WI38 (cell line): ENCODE measurements around the gene COL4A5.

Source experiments
- H3K4me3 ChIP-seq: 2 replicates; pipeline ENCODE4 v1.5.1; 2011; ENCODE audit warnings: low read depth, mild to moderate bottlenecking, control low read depth, low read length
- TF ChIP-seq, protein P1 (sequence below): IDR thresholded peaks from 2 replicates; pipeline ENCODE4 v1.5.1; 2012; ENCODE audit warnings: low read depth, mild to moderate bottlenecking, control low read depth, low read length

Gene COL4A5

DNA sequence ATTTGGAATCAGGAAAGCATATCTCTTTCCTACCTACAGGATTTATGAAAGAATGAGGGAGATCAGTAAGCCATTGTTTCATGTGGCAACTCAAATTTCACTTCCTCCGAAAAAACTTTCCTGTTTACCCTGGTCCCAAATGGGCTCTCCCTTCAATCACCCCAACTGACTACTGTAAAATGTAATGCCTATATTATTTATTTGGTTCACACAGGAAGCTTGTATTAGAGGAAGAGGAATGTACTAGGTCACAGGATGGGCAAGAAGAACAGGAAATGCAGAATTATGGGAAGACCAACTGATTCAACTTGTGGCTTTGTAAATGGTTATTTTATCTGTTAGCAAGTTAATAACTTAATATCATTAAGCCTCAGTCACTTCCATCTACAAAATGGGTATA lies 24.5 kb upstream of the COL4A5 start:
- H3K4me3 ChIP-seq, result no peak overlapping the region
- TF ChIP-seq, protein P1, sequence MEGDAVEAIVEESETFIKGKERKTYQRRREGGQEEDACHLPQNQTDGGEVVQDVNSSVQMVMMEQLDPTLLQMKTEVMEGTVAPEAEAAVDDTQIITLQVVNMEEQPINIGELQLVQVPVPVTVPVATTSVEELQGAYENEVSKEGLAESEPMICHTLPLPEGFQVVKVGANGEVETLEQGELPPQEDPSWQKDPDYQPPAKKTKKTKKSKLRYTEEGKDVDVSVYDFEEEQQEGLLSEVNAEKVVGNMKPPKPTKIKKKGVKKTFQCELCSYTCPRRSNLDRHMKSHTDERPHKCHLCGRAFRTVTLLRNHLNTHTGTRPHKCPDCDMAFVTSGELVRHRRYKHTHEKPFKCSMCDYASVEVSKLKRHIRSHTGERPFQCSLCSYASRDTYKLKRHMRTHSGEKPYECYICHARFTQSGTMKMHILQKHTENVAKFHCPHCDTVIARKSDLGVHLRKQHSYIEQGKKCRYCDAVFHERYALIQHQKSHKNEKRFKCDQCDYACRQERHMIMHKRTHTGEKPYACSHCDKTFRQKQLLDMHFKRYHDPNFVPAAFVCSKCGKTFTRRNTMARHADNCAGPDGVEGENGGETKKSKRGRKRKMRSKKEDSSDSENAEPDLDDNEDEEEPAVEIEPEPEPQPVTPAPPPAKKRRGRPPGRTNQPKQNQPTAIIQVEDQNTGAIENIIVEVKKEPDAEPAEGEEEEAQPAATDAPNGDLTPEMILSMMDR, result no peak

GRCh38 chrX:108415891-108416290 lies 23.7 kb upstream of the COL4A5 start:
- TF ChIP-seq, protein P1, result no peak
- no peak overlapping the region for H3K4me3 ChIP-seq

- TF ChIP-seq, protein P1, result no peak
- H3K4me3 ChIP-seq, result no peak overlapping the region
These were observed 22.4 kb upstream of the COL4A5 start for GRCh38 chrX:108417257-108417656.

- TF ChIP-seq, protein P1, result no peak
These were observed 20.2 kb upstream of the COL4A5 start for GRCh38 chrX:108419401-108419800.

DNA sequence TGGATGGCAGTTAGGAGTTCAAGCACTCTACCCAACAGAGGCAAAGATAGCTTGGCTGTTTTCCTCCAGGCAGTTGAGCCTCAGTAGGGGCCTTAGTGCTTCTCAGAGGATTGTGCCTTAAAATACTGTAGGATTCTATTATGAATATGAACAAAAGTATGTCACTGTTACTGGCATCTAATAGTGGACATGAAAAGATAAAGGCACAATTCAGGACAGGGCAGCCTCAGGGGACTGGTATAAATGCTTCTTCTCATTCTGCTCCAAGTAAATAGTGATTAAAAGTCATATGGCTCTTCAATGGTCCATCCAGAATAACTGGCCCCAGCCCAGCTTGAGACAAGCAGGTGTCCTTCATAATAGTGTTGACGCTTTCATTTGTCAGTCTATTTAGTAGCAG lies 19.2 kb upstream of the COL4A5 start:
- H3K4me3 ChIP-seq, result no peak overlapping the region
- TF ChIP-seq, protein P1, result no peak

More at GRCh38 chrX:108419401-108419800, 20.2 kb upstream of the COL4A5 start:
- no peak overlapping the region for H3K4me3 ChIP-seq

- no peak overlapping the region for H3K4me3 ChIP-seq
- TF ChIP-seq, protein P1, result no peak
These were observed 13.4 kb upstream of the COL4A5 start for GRCh38 chrX:108426262-108426661.

GRCh38 chrX:108435261-108435660 lies 4.4 kb upstream of the COL4A5 start:
- no peak overlapping the region for H3K4me3 ChIP-seq
- TF ChIP-seq, protein P1, result no peak
